ENCODE measurements around the gene CCDC85B. TPM values are rescaled to one million over a fixed set of nuclear protein-coding genes. Genes with fewer than 3 reads are reported as not detected.
A peak's percentile ranks its signal among the peaks of the same experiment; 100 is the strongest.

The CCDC85B gene
- total RNA-seq, 1 donor from 2014 or later, result 70.8 TPM

GRCh38 chr11:65917434-65918210 is 27.1 kb downstream of the CCDC85B start:
- H3K27ac Mint-ChIP-seq, result peak overlapping the region; percentile 84
- H3K4me3 Mint-ChIP-seq, result peak overlapping the region; percentile 88
- peaks cover 17% of the 10 kb centered on the region for H3K4me1 Mint-ChIP-seq (ENCODE audit: low read depth)
- no peak for DNase-seq (ENCODE audit: low spot score)
- no peaks in the 10 kb centered on the region for H3K9me3 Mint-ChIP-seq
- peaks cover 22% of the 10 kb centered on the region for H3K36me3 Mint-ChIP-seq (ENCODE audit: low read depth)
- intact Hi-C loops (cut with micrococcal nuclease), result no loop called here
- no peaks in the 10 kb centered on the region for H3K27me3 Mint-ChIP-seq (ENCODE audit: insufficient read depth)

- H3K36me3 Mint-ChIP-seq (ENCODE audit: low read depth), result peaks cover 30% of the 10 kb centered on the region
- H3K4me1 Mint-ChIP-seq (ENCODE audit: low read depth), result peaks cover 17% of the 10 kb centered on the region
- no peak for DNase-seq (ENCODE audit: low spot score)
- intact Hi-C loops (cut with micrococcal nuclease), result loop anchor here (1.0 kb wide), 10 partner anchors 10 to 303 kb away; partner anchors contain the start of genes BANF1, CCDC85B, EIF1AD and FOSL1
- no peaks in the 10 kb centered on the region for H3K9me3 Mint-ChIP-seq
- H3K4me3 Mint-ChIP-seq, result peak within 1 kb of the TSS; percentile 94
- H3K27ac Mint-ChIP-seq, result peak within 1 kb of the TSS; percentile 84
- H3K27me3 Mint-ChIP-seq (ENCODE audit: insufficient read depth), result no peaks in the 10 kb centered on the region
These were observed 28.0 kb downstream of the CCDC85B start, which contains the start of gene C11orf68 for GRCh38 chr11:65918211-65919140. Gene C11orf68 (minus strand): TSS chr11:65919062. CDS start chr11:65919031, 31 bp downstream.

GRCh38 chr11:65919141-65919572 is 28.7 kb downstream of the CCDC85B start, which contains the start of gene DRAP1:
Gene DRAP1 (plus strand): TSS chr11:65919426. CDS start chr11:65919502, 76 bp downstream.
- peak within 1 kb of the TSS; percentile 94 for H3K4me3 Mint-ChIP-seq
- intact Hi-C loops (cut with micrococcal nuclease), result loop anchor here (1.0 kb wide), 10 partner anchors 9 to 304 kb away; partner anchors contain the start of genes BANF1, CCDC85B, EIF1AD and FOSL1
- H3K36me3 Mint-ChIP-seq (ENCODE audit: low read depth), result peaks cover 32% of the 10 kb centered on the region
- H3K9me3 Mint-ChIP-seq, result no peaks in the 10 kb centered on the region
- peak; percentile 97 for DNase-seq (ENCODE audit: low spot score)
- H3K4me1 Mint-ChIP-seq (ENCODE audit: low read depth), result peaks cover 17% of the 10 kb centered on the region
- peak within 1 kb of the TSS; percentile 84 for H3K27ac Mint-ChIP-seq
- no peaks in the 10 kb centered on the region for H3K27me3 Mint-ChIP-seq (ENCODE audit: insufficient read depth)

GRCh38 chr11:65919573-65920371 is 29.3 kb downstream of the CCDC85B start:
- no peak for DNase-seq (ENCODE audit: low spot score)
- intact Hi-C loops (cut with micrococcal nuclease), result loop anchor here (1.0 kb wide), 10 partner anchors 9 to 304 kb away; partner anchors contain the start of genes BANF1, CCDC85B, EIF1AD and FOSL1

GRCh38 chr11:65920372-65920802 is 29.9 kb downstream of the CCDC85B start:
- Mint-ChIP-seq H3K27ac (peak overlapping the region; percentile 83), H3K4me1 (ENCODE audit: low read depth) (peaks cover 17% of the 10 kb centered on the region), H3K36me3 (ENCODE audit: low read depth) (peaks cover 31% of the 10 kb centered on the region), H3K27me3 (ENCODE audit: insufficient read depth) (no peaks in the 10 kb centered on the region), H3K9me3 (no peaks in the 10 kb centered on the region), H3K4me3 (peak overlapping the region; percentile 94)
- intact Hi-C loops (cut with micrococcal nuclease), result no loop called here
- no peak for DNase-seq (ENCODE audit: low spot score)

More at GRCh38 chr11:65919573-65920371, 29.3 kb downstream of the CCDC85B start:
- Mint-ChIP-seq H3K9me3 (no peaks in the 10 kb centered on the region), H3K4me1 (ENCODE audit: low read depth) (peaks cover 17% of the 10 kb centered on the region), H3K27me3 (ENCODE audit: insufficient read depth) (no peaks in the 10 kb centered on the region), H3K4me3 (peak overlapping the region; percentile 94), H3K36me3 (ENCODE audit: low read depth) (peaks cover 34% of the 10 kb centered on the region), H3K27ac (peak overlapping the region; percentile 83)

- H3K9me3 Mint-ChIP-seq, result no peaks in the 10 kb centered on the region
- peaks cover 31% of the 10 kb centered on the region for H3K36me3 Mint-ChIP-seq (ENCODE audit: low read depth)
- H3K27me3 Mint-ChIP-seq (ENCODE audit: insufficient read depth), result no peaks in the 10 kb centered on the region
- H3K4me1 Mint-ChIP-seq (ENCODE audit: low read depth), result peaks cover 17% of the 10 kb centered on the region
- peak overlapping the region; percentile 94 for H3K4me3 Mint-ChIP-seq
- no peak overlapping the region for H3K27ac Mint-ChIP-seq
- intact Hi-C loops (cut with micrococcal nuclease), result no loop called here
- DNase-seq (ENCODE audit: low spot score), result no peak
These were observed 30.6 kb downstream of the CCDC85B start for GRCh38 chr11:65921033-65921555.

- H3K27ac Mint-ChIP-seq, result peak overlapping the region; percentile 9
- intact Hi-C loops (cut with micrococcal nuclease), result no loop called here
- H3K9me3 Mint-ChIP-seq, result no peaks in the 10 kb centered on the region
- peaks cover 26% of the 10 kb centered on the region for H3K36me3 Mint-ChIP-seq (ENCODE audit: low read depth)
- no peak for DNase-seq (ENCODE audit: low spot score)
- H3K27me3 Mint-ChIP-seq (ENCODE audit: insufficient read depth), result no peaks in the 10 kb centered on the region
- H3K4me1 Mint-ChIP-seq (ENCODE audit: low read depth), result peaks cover 10% of the 10 kb centered on the region
- peak overlapping the region; percentile 34 for H3K4me3 Mint-ChIP-seq
These were observed 31.4 kb downstream of the CCDC85B start for GRCh38 chr11:65921876-65922275.

GRCh38 chr11:65922565-65922964 is 32.1 kb downstream of the CCDC85B start:
- H3K9me3 Mint-ChIP-seq, result no peaks in the 10 kb centered on the region
- H3K4me3 Mint-ChIP-seq, result peak overlapping the region; percentile 34
- DNase-seq (ENCODE audit: low spot score), result no peak
- intact Hi-C loops (cut with micrococcal nuclease), result no loop called here
- H3K27me3 Mint-ChIP-seq (ENCODE audit: insufficient read depth), result no peaks in the 10 kb centered on the region
- H3K36me3 Mint-ChIP-seq (ENCODE audit: low read depth), result peaks cover 22% of the 10 kb centered on the region
- H3K27ac Mint-ChIP-seq, result no peak overlapping the region
- H3K4me1 Mint-ChIP-seq (ENCODE audit: low read depth), result peaks cover 12% of the 10 kb centered on the region

- DNase-seq (ENCODE audit: low spot score), result no peak
- no peak overlapping the region for H3K27ac Mint-ChIP-seq
- peaks cover 19% of the 10 kb centered on the region for H3K36me3 Mint-ChIP-seq (ENCODE audit: low read depth)
- H3K4me3 Mint-ChIP-seq, result no peak overlapping the region
- H3K4me1 Mint-ChIP-seq (ENCODE audit: low read depth), result peaks cover 26% of the 10 kb centered on the region
- no peaks in the 10 kb centered on the region for H3K27me3 Mint-ChIP-seq (ENCODE audit: insufficient read depth)
- no peaks in the 10 kb centered on the region for H3K9me3 Mint-ChIP-seq
- intact Hi-C loops (cut with micrococcal nuclease), result no loop called here
These were observed 34.9 kb downstream of the CCDC85B start for GRCh38 chr11:65925397-65925796.

- Mint-ChIP-seq H3K9me3 (no peaks in the 10 kb centered on the region), H3K4me3 (peak overlapping the region; percentile 48), H3K4me1 (ENCODE audit: low read depth) (peaks cover 40% of the 10 kb centered on the region), H3K36me3 (ENCODE audit: low read depth) (peaks cover 10% of the 10 kb centered on the region), H3K27ac (peak overlapping the region; percentile 92), H3K27me3 (ENCODE audit: insufficient read depth) (peaks cover under 1% of the 10 kb centered on the region)
- intact Hi-C loops (cut with micrococcal nuclease), result loop anchor here (1.0 to 2.0 kb wide), 5 partner anchors 9 to 61 kb away; partner anchors contain the start of genes C11orf68, DRAP1, FIBP and SART1
- DNase-seq (ENCODE audit: low spot score), result peak; percentile 72
These were observed 37.5 kb downstream of the CCDC85B start for GRCh38 chr11:65927904-65928397.

GRCh38 chr11:65928667-65929066 is 38.2 kb downstream of the CCDC85B start:
- Mint-ChIP-seq H3K27ac (peak overlapping the region; percentile 92), H3K9me3 (no peaks in the 10 kb centered on the region), H3K36me3 (ENCODE audit: low read depth) (peaks cover 3% of the 10 kb centered on the region), H3K27me3 (ENCODE audit: insufficient read depth) (peaks cover 2% of the 10 kb centered on the region), H3K4me3 (peak overlapping the region; percentile 48), H3K4me1 (ENCODE audit: low read depth) (peaks cover 40% of the 10 kb centered on the region)
- intact Hi-C loops (cut with micrococcal nuclease), result loop anchor here (1.0 to 2.0 kb wide), 5 partner anchors 9 to 60 kb away; partner anchors contain the start of genes C11orf68, DRAP1, FIBP and SART1
- no peak for DNase-seq (ENCODE audit: low spot score)

All from activated T-helper 1 cell treated with anti-CD3 and anti-CD28 coated beads, Interleukin-12 subunit alpha, Interleukin-12 subunit beta, Interleukin-2, Interleukin-4 antibody, amounts not matched to agents 30 ng/mL and 10 ng/mL and 1 ng/mL, durations not matched to agents 14 hours and 24 hours and 36 hours (primary cell).